K562 (cell line): ENCODE results near the gene SFN. TPM values are rescaled to one million over a fixed set of nuclear protein-coding genes. Genes with fewer than 3 reads are reported as not detected.

ENCODE experiments used
- ATF1 ChIP-seq, 2 experiments: fragments of 450-650 bp in 1 of 2; IDR thresholded peaks; 2 replicates each; pipeline ENCODE4 v1.6.1; 2016; ENCODE audit warnings: missing compliant biosample characterization in 1 of 2, missing genetic modification characterization in 1 of 2
- CTBP1 ChIP-seq: fragments of 450-650 bp; IDR thresholded peaks from 2 replicates; pipeline ENCODE4 v1.6.1; 2016; ENCODE audit warnings: borderline replicate concordance
- E2F3 ChIP-seq: fragments of 250-450 bp; sonication (Bioruptor Pico); IDR thresholded peaks from 2 replicates; pipeline ENCODE4 v1.4.0; 2020; ENCODE audit warnings: mild to moderate bottlenecking
- EWSR1 ChIP-seq: fragments of 450-650 bp; IDR thresholded peaks from 2 replicates; pipeline ENCODE4 v1.6.1; 2018; ENCODE audit warnings: borderline replicate concordance, mild to moderate bottlenecking, low read depth, moderate library complexity; ENCODE audit not compliant: partially characterized antibody
- HMG20B ChIP-seq: fragments of 250-450 bp; sonication (Bioruptor Pico); IDR thresholded peaks from 2 replicates; pipeline ENCODE4 v1.5.0; 2021; ENCODE audit warnings: mild to moderate bottlenecking
- KHSRP ChIP-seq: fragments of 450-650 bp; IDR thresholded peaks from 2 replicates; pipeline ENCODE4 v1.6.1; 2017
- MTA3 ChIP-seq: fragments of 450-650 bp; formaldehyde crosslinking; IDR thresholded peaks from 2 replicates; pipeline ENCODE4 v1.6.1; 2017; ENCODE audit warnings: mild to moderate bottlenecking, borderline replicate concordance
- NCOA1 ChIP-seq: fragments of 450-650 bp; IDR thresholded peaks from 2 replicates; pipeline ENCODE4 v1.6.1; 2016; ENCODE audit warnings: low read depth
- TCF3 ChIP-seq: sonication (generic); formaldehyde crosslinking; IDR thresholded peaks from 2 replicates; pipeline ENCODE4 v1.4.0; 2020; ENCODE audit warnings: mild to moderate bottlenecking, missing genetic modification reagents
- polyA plus RNA-seq, 8 experiments: library from polyadenylated mRNA; depleted of rRNA in 4 of 8; stranded (reverse) in 5 of 8; unstranded in 3 of 8; fragments of >200 nt; fragmentation: Nextera tagmentation in 2 of 8; fragmentation: Illumina TruSeq in 1 of 8; extraction: Ambion mirVana in 2 of 8; extraction: Trizol in 1 of 8; gene quantifications; 2 replicates each; pipeline versions ENCODE4 v1.2.1 to v1.2.3, GENCODE V29; 2011 to 2014; ENCODE audit warnings: inconsistent platforms in 1 of 8, missing spikeins in 1 of 8
- total RNA-seq, 7 experiments: library from RNA; depleted of rRNA in 6 of 7; stranded (reverse); fragments of >200 nt in 6 of 7; fragmentation: Illumina TruSeq in 2 of 7; extraction: Trizol in 2 of 7; gene quantifications; 2 replicates each; pipeline versions ENCODE4 v1.2.1 to v1.2.3, GENCODE V29; 2011 to 2021; ENCODE audit warnings: low replicate concordance in 1 of 7
- TF ChIP-seq, protein P1 (sequence below): fragments of 250-450 bp; sonication (Bioruptor Pico); IDR thresholded peaks from 2 replicates; pipeline ENCODE4 v1.8.0; 2021; ENCODE audit warnings: borderline replicate concordance, mild to moderate bottlenecking, moderate library complexity; ENCODE audit not compliant: poor library complexity, severe bottlenecking
- TF ChIP-seq, protein P2 (sequence below): fragments of 250-450 bp; sonication (Bioruptor Pico); IDR thresholded peaks from 2 replicates; pipeline ENCODE4 v1.5.0; 2022; ENCODE audit warnings: mild to moderate bottlenecking
- TF ChIP-seq, protein P3 (sequence below): fragments of 450-650 bp; formaldehyde crosslinking; conservative IDR thresholded peaks from 2 replicates; pipeline ENCODE4 v1.4.0; 2022; ENCODE audit warnings: mild to moderate bottlenecking, missing genetic modification characterization
- TF ChIP-seq, protein P4 (sequence below), 2 experiments: fragments of 200-800 bp in 1 of 2; sonication (Bioruptor generic) in 1 of 2; sonication (generic) in 1 of 2; formaldehyde crosslinking in 1 of 2; IDR thresholded peaks in 1 of 2; conservative IDR thresholded peaks in 1 of 2; 2 replicates each; pipeline versions ENCODE4 v1.5.0 to v1.6.1; 2016 to 2020; ENCODE audit warnings: missing compliant biosample characterization in 1 of 2, missing genetic modification characterization in 1 of 2, missing genetic modification reagents in 1 of 2
- TF ChIP-seq, protein P5 (sequence below): fragments of 250-450 bp; sonication (Bioruptor Pico); IDR thresholded peaks from 2 replicates; pipeline ENCODE4 v1.5.0; 2021
- TF ChIP-seq, protein P6 (sequence below), 3 experiments: fragments of 200-800 bp in 1 of 3; fragments of 250-450 bp in 1 of 3; fragments of 450-650 bp in 1 of 3; sonication (Bioruptor Pico) in 1 of 3; sonication (Bioruptor generic) in 1 of 3; formaldehyde crosslinking in 1 of 3; IDR thresholded peaks; 2 replicates each; pipeline versions ENCODE4 v1.6.1 to v1.8.0; 2016 to 2022; ENCODE audit warnings: mild to moderate bottlenecking in 2 of 3, missing genetic modification characterization in 2 of 3, missing compliant biosample characterization in 1 of 3, moderate library complexity in 1 of 3

Gene SFN
- total and polyA plus RNA-seq, 9 of the 15 experiments (the other 6 are each of a cell fraction or from before 2014, with no cell fraction given), result 0.10 to 3.8 (median 2.0) TPM

DNA sequence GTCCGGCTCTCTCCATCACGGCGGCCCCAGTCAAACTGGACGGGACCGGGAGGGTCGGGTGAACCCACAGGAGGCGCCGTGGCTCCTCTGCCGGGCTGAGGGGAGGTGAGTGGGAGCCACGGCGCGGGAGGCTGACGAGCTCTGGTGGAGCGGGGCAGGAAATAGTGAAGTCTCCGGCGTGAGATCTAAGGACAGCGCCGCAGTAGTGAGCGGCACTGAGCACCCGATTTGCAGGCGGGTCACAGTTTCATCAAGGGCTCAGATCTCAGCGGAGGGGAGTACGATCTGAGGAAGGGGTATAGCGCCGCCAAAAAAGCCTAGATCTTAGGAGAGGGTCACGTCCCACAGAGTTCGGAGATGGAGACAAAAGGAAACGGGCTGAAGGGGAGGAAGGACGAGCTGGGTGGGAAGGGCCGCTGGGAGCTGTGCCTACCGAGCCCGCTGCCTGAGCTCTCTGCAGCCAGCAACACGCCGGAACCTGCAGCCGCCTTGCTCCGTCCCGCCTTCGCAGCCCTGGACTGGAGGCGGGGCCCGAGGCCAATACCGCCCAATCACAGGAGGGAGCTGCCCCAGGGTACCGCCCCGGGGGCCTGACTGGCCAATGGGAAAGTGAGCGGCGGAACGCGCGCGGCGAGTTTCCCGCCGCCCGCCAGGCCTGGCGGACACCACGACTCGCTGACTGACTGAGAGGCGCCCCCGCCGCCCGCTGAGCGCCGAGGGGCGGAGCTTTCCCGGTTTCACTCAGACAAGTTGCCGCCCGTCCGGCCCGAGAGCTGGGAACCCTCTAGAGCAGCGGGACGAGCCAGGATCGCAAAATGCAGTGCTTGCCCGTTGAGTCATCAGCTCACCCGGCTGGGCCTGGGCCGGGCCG lies 1.9 kb downstream of the SFN start (continued):
- no peak for TF ChIP-seq ATF1 (CRISPR knock-in tag; IDR thresholded peaks at IDR 0.05)
- peak; percentile 85 for TF ChIP-seq ATF1 (tag; IDR thresholded peaks at IDR 0.05)
- 0 out of 2 replicates have a peak, but pooled peaks have one; percentile 50 for TF ChIP-seq NCOA1
- TF ChIP-seq, protein P1, sequence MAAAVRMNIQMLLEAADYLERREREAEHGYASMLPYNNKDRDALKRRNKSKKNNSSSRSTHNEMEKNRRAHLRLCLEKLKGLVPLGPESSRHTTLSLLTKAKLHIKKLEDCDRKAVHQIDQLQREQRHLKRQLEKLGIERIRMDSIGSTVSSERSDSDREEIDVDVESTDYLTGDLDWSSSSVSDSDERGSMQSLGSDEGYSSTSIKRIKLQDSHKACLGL (CRISPR knock-in tag), result no peak
- no peak for TF ChIP-seq KHSRP
- TF ChIP-seq, protein P2, sequence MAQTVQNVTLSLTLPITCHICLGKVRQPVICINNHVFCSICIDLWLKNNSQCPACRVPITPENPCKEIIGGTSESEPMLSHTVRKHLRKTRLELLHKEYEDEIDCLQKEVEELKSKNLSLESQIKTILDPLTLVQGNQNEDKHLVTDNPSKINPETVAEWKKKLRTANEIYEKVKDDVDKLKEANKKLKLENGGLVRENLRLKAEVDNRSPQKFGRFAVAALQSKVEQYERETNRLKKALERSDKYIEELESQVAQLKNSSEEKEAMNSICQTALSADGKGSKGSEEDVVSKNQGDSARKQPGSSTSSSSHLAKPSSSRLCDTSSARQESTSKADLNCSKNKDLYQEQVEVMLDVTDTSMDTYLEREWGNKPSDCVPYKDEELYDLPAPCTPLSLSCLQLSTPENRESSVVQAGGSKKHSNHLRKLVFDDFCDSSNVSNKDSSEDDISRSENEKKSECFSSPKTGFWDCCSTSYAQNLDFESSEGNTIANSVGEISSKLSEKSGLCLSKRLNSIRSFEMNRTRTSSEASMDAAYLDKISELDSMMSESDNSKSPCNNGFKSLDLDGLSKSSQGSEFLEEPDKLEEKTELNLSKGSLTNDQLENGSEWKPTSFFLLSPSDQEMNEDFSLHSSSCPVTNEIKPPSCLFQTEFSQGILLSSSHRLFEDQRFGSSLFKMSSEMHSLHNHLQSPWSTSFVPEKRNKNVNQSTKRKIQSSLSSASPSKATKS (CRISPR knock-in tag), result no peak
- no peak for TF ChIP-seq EWSR1
- TF ChIP-seq, protein P3, sequence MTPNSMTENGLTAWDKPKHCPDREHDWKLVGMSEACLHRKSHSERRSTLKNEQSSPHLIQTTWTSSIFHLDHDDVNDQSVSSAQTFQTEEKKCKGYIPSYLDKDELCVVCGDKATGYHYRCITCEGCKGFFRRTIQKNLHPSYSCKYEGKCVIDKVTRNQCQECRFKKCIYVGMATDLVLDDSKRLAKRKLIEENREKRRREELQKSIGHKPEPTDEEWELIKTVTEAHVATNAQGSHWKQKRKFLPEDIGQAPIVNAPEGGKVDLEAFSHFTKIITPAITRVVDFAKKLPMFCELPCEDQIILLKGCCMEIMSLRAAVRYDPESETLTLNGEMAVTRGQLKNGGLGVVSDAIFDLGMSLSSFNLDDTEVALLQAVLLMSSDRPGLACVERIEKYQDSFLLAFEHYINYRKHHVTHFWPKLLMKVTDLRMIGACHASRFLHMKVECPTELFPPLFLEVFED (CRISPR knock-in tag), result no peak
- peak; percentile 92; the same call in 1 of the 2 replicates for TF ChIP-seq E2F3
- peak; percentile 89; the same call in 1 of the 2 replicates for TF ChIP-seq MTA3
- TF ChIP-seq, protein P4, sequence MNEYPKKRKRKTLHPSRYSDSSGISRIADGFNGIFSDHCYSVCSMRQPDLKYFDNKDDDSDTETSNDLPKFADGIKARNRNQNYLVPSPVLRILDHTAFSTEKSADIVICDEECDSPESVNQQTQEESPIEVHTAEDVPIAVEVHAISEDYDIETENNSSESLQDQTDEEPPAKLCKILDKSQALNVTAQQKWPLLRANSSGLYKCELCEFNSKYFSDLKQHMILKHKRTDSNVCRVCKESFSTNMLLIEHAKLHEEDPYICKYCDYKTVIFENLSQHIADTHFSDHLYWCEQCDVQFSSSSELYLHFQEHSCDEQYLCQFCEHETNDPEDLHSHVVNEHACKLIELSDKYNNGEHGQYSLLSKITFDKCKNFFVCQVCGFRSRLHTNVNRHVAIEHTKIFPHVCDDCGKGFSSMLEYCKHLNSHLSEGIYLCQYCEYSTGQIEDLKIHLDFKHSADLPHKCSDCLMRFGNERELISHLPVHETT (CRISPR knock-in tag; conservative IDR thresholded peaks at IDR 0.05 in 1 of 2, IDR thresholded peaks at IDR 0.05 in 1 of 2), result no peak
- TF ChIP-seq, protein P5, sequence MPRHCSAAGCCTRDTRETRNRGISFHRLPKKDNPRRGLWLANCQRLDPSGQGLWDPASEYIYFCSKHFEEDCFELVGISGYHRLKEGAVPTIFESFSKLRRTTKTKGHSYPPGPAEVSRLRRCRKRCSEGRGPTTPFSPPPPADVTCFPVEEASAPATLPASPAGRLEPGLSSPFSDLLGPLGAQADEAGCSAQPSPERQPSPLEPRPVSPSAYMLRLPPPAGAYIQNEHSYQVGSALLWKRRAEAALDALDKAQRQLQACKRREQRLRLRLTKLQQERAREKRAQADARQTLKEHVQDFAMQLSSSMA (CRISPR knock-in tag), result no peak
- TF ChIP-seq CTBP1, result peak; percentile 100
- TF ChIP-seq TCF3 (CRISPR knock-in tag), result 0 out of 2 replicates have a peak, but pooled peaks have one; percentile 7
- no peak for TF ChIP-seq HMG20B (CRISPR knock-in tag)
- TF ChIP-seq, protein P6, sequence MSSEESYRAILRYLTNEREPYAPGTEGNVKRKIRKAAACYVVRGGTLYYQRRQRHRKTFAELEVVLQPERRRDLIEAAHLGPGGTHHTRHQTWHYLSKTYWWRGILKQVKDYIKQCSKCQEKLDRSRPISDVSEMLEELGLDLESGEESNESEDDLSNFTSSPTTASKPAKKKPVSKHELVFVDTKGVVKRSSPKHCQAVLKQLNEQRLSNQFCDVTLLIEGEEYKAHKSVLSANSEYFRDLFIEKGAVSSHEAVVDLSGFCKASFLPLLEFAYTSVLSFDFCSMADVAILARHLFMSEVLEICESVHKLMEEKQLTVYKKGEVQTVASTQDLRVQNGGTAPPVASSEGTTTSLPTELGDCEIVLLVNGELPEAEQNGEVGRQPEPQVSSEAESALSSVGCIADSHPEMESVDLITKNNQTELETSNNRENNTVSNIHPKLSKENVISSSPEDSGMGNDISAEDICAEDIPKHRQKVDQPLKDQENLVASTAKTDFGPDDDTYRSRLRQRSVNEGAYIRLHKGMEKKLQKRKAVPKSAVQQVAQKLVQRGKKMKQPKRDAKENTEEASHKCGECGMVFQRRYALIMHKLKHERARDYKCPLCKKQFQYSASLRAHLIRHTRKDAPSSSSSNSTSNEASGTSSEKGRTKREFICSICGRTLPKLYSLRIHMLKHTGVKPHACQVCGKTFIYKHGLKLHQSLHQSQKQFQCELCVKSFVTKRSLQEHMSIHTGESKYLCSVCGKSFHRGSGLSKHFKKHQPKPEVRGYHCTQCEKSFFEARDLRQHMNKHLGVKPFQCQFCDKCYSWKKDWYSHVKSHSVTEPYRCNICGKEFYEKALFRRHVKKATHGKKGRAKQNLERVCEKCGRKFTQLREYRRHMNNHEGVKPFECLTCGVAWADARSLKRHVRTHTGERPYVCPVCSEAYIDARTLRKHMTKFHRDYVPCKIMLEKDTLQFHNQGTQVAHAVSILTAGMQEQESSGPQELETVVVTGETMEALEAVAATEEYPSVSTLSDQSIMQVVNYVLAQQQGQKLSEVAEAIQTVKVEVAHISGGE (CRISPR knock-in tag; IDR thresholded peaks at IDR 0.05), result peak in 1 of 3 experiments; percentile 67; a peak in 2 of 6 replicates
